Right ventricle myocardium inferior (tissue), 1 donor: Measurements from ENCODE around the gene SDHA. TPM values are rescaled to one million over a fixed set of nuclear protein-coding genes. Genes with fewer than 3 reads are reported as not detected.
A peak's percentile ranks its signal among the peaks of the same experiment; 100 is the strongest.
"Not testable (repeated sequence)": the region's sequence is repeated elsewhere in the genome, so short reads cannot be mapped to it uniquely, and the experiment has no call there.

Source experiments
- ATAC-seq: fragments of 200-7000 bp; cut with Tn5 transposase; one replicate; pipeline ENCODE4 v1.9.1; 2020; ENCODE audit warnings: mild to moderate bottlenecking, moderate library complexity
- DNase-seq: peaks from one replicate; pipeline ENCODE4 v3.0.0; 2021; ENCODE audit errors: missing footprints
- intact Hi-C: fragments of 100-400 bp; cut with DNase I; formaldehyde crosslinking; loops from one replicate; pipeline ENCODE4 v1.11.0; 2022
- total RNA-seq: library from RNA; stranded (reverse); fragmentation: NEBNext Ultra II Directional; extraction: Animal tissue kit (Norgen Biotek cat#: 25700); gene quantifications from one replicate; pipeline ENCODE4 v1.2.1, GENCODE V29; 2021
- donor health status: DM: no; HTN: yes; CAD: no; lungs with severe emphysema.

The SDHA gene
- total RNA-seq, 1 donor from 2014 or later, result 811 TPM

GRCh38 chr5:207599-207998 is 10.5 kb upstream of the SDHA start:
- ATAC-seq, result no peak
- intact Hi-C loops, result no loop called here

GRCh38 chr5:208449-209114 is 9.5 kb upstream of the SDHA start:
- no peak for DNase-seq
- intact Hi-C loops, result no loop called here
- ATAC-seq, result no peak

More at GRCh38 chr5:207599-207998, 10.5 kb upstream of the SDHA start:
- no peak for DNase-seq

DNA sequence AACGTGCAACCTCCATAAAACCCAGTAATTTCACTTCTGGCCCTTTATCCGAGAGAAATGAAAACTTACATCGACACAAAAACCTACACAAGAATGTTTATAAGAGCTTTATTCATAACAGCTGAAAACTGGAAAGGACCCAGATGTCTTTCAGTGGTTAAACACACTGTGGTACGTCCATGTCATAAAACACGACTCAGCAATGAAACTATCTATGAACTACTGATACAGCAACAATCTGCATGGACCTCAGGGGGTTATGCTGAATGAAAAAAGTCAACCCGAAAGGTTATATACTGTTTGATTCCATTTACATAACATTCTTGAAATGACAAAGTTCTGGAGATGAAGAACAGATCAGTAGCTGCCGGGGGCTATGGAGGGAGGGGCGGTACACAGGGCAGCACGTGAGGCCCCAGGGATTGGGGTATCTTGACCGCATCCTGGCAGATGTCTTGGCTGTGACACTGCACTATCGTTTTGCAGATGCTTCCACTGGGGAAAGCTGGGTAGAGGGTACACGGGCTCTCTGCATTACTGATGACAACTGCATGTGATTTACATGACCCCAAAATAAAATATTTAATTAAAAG is 4.2 kb upstream of the SDHA start:
- DNase-seq (no peak), ATAC-seq (no peak)
- intact Hi-C loops, result no loop called here

- DNase-seq, ATAC-seq: not testable (repeated sequence)
- intact Hi-C loops, result loop anchor here (5.0 kb wide), 1 partner anchor 257 kb away; no protein-coding TSS in a partner anchor
Measured at GRCh38 chr5:215256-215655, 2.9 kb upstream of the SDHA start.

- ATAC-seq, DNase-seq: not testable (repeated sequence)
- intact Hi-C loops, result loop anchor here (5.0 kb wide), 1 partner anchor 256 kb away; no protein-coding TSS in a partner anchor
Measured at GRCh38 chr5:216076-216475, 2.0 kb upstream of the SDHA start.

- intact Hi-C loops, result loop anchor here (2.0 to 5.0 kb wide), 2 partner anchors 28 to 254 kb away; partner anchors contain the start of gene LRRC14B
- ATAC-seq (peak; percentile 69), DNase-seq (peak; percentile 88)
Measured at GRCh38 chr5:218457-219291, 554 bp downstream of the SDHA start.

- DNase-seq, result no peak
- intact Hi-C loops, result loop anchor here (2.0 to 5.0 kb wide), 2 partner anchors 29 to 253 kb away; partner anchors contain the start of gene LRRC14B
- no peak for ATAC-seq
Measured at GRCh38 chr5:219460-219863, 1.3 kb downstream of the SDHA start.

DNA sequence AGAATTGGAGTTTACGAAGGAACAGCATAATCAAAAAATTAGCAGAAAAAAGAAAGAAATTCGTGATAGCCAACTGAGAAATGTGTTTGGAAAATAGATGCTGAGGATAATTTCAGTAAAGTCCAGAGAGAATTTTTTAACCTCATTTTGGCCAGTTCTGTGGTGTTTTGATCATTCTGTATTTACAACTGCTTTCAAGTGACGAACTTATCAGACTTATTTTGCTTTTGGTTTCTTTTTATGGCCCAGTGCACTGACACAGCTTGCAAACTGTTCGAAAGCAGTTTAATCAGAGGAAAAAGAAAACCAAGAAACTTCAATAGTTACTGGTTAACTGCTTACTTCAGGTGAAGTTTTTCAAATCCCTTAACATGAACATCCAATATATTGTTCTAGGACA is 1.9 kb downstream of the SDHA start:
- no peak for ATAC-seq
- no peak for DNase-seq
- intact Hi-C loops, result loop anchor here (2.0 to 5.0 kb wide), 2 partner anchors 29 to 252 kb away; partner anchors contain the start of gene LRRC14B

DNA sequence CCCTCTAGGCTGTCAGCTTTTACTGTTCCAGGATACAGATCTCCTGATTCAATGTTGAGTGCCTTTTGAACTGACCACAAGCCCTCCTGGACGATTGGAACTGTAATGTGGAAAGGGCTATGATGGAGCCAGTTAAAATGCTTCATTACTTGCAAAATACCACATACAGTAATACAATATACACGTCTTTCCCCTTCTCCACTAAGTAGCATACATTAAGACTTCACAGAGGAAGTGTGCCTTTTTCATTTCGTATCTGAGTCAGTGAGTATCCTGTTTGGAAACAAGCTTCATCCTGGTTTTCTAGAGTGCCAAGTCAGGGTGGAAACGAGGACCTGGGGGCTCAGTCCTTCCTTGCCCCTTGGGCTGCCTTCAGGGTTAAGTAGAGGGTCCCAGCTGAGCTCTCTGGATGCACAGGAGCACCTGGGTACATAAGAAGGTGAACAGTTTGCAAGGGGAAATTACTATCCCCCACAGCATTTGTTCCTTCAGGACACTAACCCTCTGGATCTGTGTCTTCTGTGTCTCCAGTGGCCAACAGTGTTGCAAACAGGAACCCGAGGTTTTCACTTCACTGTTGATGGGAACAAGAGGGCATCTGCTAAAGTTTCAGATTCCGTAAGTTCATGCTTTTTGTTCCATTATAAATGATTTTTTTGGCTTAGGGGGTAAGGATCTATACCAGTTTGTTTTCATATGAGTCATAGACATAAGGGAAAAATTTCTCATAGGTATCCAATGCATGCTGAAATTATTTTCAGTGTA is 5.0 kb downstream of the SDHA start:
- ATAC-seq, DNase-seq, intact Hi-C loops: not testable (repeated sequence)

DNA sequence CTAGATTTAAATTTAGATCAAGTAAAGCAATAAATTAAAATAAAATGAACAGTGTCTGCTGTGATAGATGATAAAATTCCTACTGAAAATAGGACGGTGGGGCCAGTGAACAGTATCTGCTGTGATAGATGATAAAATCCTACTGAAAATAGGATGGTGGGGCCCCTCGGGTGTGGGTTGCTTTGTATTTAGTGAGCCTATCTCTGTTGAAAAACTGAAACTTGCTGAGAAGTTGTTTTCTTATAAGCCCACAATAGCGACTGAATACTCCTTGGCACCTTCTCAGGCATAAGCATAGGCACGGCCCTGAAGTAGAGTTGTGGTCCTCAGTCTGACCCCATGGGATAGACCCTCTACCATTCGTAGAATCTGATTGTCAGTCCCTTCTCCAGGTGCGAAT is 5.7 kb downstream of the SDHA start:
- ATAC-seq (no peak), DNase-seq (no peak)
- intact Hi-C loops, result no loop called here

DNA sequence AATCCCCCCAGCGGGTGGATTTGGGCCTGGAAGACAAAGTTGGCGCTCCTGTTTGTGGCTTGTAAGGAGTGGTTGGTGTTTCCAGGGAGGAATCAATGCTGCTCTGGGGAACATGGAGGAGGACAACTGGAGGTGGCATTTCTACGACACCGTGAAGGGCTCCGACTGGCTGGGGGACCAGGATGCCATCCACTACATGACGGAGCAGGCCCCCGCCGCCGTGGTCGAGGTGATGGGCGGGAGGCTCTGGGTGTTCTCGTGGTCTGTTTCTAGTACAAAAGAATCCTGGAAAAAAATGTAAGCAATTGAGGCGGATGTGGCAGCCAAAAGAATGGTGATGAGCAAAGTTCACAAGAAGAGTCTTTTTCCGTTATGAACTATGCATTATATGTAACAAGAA is 7.2 kb downstream of the SDHA start:
- ATAC-seq (no peak), DNase-seq (no peak)
- intact Hi-C loops, result no loop called here

GRCh38 chr5:227375-227774 is 9.3 kb downstream of the SDHA start:
- intact Hi-C loops, DNase-seq, ATAC-seq: not testable (repeated sequence)

GRCh38 chr5:228886-229285 is 10.8 kb downstream of the SDHA start:
- intact Hi-C loops, result no loop called here
- DNase-seq (no peak), ATAC-seq (no peak)

DNA sequence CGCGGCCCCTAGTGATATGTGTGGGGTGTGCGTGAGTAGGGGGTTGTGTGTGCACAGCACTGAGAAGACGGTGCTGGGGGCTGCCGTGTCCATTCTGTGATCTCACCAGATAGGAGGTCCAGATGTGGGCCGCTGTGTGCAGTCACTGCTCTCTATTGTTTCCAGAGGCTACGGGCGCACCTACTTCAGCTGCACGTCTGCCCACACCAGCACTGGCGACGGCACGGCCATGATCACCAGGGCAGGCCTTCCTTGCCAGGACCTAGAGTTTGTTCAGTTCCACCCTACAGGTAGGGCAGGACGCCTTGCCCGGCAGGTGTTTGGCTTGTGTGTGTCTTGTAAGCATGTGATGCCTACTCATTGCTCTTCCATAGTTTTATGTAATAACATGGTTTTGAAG is 12.6 kb downstream of the SDHA start:
- ATAC-seq (no peak), DNase-seq (no peak)
- intact Hi-C loops, result no loop called here

- DNase-seq (no peak), ATAC-seq (no peak)
- intact Hi-C loops, result no loop called here
Measured at GRCh38 chr5:231661-232060, 13.5 kb downstream of the SDHA start.

- intact Hi-C loops, DNase-seq, ATAC-seq: not testable (repeated sequence)
Measured at GRCh38 chr5:233426-233825, 15.3 kb downstream of the SDHA start.

DNA sequence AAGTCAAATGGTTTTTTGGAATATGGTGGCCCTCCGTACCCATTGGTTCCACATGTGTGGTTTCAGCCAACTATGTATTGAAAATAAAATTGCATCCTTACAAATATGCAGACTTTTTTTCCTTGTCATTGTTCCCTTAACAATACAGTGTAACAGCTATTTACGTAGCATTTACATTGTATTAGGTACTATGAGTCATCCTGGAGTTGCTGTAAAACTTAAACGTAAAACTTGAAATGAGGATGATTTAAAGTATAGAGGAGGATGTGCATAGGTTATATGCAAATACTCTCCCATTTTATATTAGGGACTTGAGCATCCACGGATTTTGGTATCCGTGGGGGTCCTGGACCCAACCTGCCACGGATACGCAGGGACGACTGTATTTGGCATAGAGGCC is 16.3 kb downstream of the SDHA start:
- no peak for DNase-seq
- intact Hi-C loops, result no loop called here
- ATAC-seq, result no peak

- intact Hi-C loops, DNase-seq, ATAC-seq: not testable (repeated sequence)
Measured at GRCh38 chr5:235527-235926, 17.4 kb downstream of the SDHA start.

DNA sequence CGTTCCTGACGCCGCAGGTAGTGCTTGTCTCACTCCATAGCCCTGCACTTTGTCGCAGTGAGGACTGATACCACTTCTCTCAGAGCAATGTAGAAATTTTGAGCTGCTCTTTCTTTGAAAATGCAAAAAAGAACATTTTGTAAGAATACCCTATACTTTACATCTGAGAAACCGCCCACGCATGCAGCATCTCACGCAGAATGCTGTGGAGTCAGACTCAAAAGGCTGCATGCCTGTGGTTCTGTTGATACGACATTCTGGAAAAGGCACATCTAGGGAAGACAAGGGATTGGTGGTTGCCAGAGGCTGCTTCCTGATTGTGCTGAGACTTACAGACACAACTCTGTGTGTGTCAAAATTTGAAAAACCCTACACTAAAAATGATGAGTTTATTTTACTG is 19.8 kb downstream of the SDHA start:
- ATAC-seq, DNase-seq, intact Hi-C loops: not testable (repeated sequence)
